Stomach (tissue), 9 donors: ENCODE results near the gene ADAM8. TPM values are rescaled to one million over a fixed set of nuclear protein-coding genes. Genes with fewer than 3 reads are reported as not detected.

Experiments used
- DNase-seq, 2 donors: peaks; one replicate each; pipeline versions ENCODE4 v3.0.0 to v3.0.0-alpha.2; 2013 to 2019
- H3K27ac ChIP-seq, 5 donors: fragments of 200-600 bp in 4 of 5; sonication (generic) in 4 of 5; one replicate each; pipeline ENCODE4 v1.5.1; 2013 to 2019; ENCODE audit warnings: mild to moderate bottlenecking in 1 of 5, moderate library complexity in 1 of 5
- H3K27me3 ChIP-seq, 3 donors: fragments of 200-600 bp; sonication (generic); one replicate each; pipeline ENCODE4 v1.5.1; 2017 to 2019; ENCODE audit warnings: mixed run types in 1 of 3
- H3K36me3 ChIP-seq, 4 donors: fragments of 200-600 bp; sonication (generic); 1 replicate in 3 of 4; 2 replicates in 1 of 4; pipeline ENCODE4 v1.5.1; 2016 to 2019
- H3K4me1 ChIP-seq, 4 donors: fragments of 200-600 bp; sonication (generic); one replicate each; pipeline ENCODE4 v1.5.1; 2016 to 2019
- H3K4me3 ChIP-seq, 4 donors: fragments of 200-600 bp; sonication (generic) in 3 of 4; one replicate each; pipeline ENCODE4 v1.5.1; 2016 to 2019; ENCODE audit warnings: mild to moderate bottlenecking in 1 of 4
- H3K9me3 ChIP-seq, 4 donors: fragments of 200-600 bp; sonication (generic); one replicate each; pipeline ENCODE4 v1.5.1; 2016 to 2019
- EP300 ChIP-seq: sonication (generic); formaldehyde crosslinking; IDR thresholded peaks from one replicate; pipeline ENCODE4 v1.6.1; 2017; ENCODE audit warnings: antibody characterized with exemption
- POLR2A ChIP-seq, 4 donors: fragments of 450-650 bp; IDR thresholded peaks; one replicate each; pipeline ENCODE4 v1.6.1; 2016; ENCODE audit warnings: antibody characterized with exemption in 4 of 4, control low read depth in 2 of 4, mild to moderate bottlenecking in 1 of 4, moderate library complexity in 1 of 4
- POLR2AphosphoS5 ChIP-seq, 3 donors: sonication (generic); formaldehyde crosslinking; IDR thresholded peaks; one replicate each; pipeline ENCODE4 v1.6.1; 2016; ENCODE audit warnings: antibody characterized with exemption in 3 of 3
- WGBS, 5 donors: extraction: QIAGEN DNeasy Blood & Tissue Kit in 3 of 5; methylation state at CpG; one replicate each; pipeline versions ENCODE4 v1.1.5 to v1.1.7; 2013 to 2018; 5-methylcytosine and 5-hydroxymethylcytosine counted together
- intact Hi-C: fragments of 100-400 bp; cut with DNase I; formaldehyde crosslinking; loops from one replicate; pipeline ENCODE4 v1.15.1; 2023; ENCODE audit warnings: low total_unique reads
- polyA plus RNA-seq, 3 donors: library from polyadenylated mRNA; stranded (reverse); fragments of 200-250 nt; gene quantifications; one replicate each; pipeline ENCODE4 v1.2.3, GENCODE V29; 2013
- total RNA-seq, 5 donors: library from RNA; depleted of rRNA; stranded (reverse); fragments of >200 nt; gene quantifications; one replicate each; pipeline versions ENCODE4 v1.1.0 to v1.2.3, GENCODE V29; 2014 to 2016
- TF ChIP-seq, protein P1 (sequence below), 7 experiments: fragments of 450-650 bp in 4 of 7; fragments of 200-600 bp in 3 of 7; sonication (generic) in 3 of 7; IDR thresholded peaks; one replicate each; pipeline ENCODE4 v1.5.1; 2016 to 2019; ENCODE audit warnings: antibody characterized with exemption in 7 of 7, control low read depth in 2 of 7, mild to moderate bottlenecking in 1 of 7
- donor health status: healthy with polysubstance abuse.
- donor health status: Bipolar disorder and iron deficiency.
- donor health status: healthy.

The ADAM8 gene
- total and polyA plus RNA-seq, 8 donors = 1.8 to 50.8 (median 4.4) TPM; not detected in 1

DNA sequence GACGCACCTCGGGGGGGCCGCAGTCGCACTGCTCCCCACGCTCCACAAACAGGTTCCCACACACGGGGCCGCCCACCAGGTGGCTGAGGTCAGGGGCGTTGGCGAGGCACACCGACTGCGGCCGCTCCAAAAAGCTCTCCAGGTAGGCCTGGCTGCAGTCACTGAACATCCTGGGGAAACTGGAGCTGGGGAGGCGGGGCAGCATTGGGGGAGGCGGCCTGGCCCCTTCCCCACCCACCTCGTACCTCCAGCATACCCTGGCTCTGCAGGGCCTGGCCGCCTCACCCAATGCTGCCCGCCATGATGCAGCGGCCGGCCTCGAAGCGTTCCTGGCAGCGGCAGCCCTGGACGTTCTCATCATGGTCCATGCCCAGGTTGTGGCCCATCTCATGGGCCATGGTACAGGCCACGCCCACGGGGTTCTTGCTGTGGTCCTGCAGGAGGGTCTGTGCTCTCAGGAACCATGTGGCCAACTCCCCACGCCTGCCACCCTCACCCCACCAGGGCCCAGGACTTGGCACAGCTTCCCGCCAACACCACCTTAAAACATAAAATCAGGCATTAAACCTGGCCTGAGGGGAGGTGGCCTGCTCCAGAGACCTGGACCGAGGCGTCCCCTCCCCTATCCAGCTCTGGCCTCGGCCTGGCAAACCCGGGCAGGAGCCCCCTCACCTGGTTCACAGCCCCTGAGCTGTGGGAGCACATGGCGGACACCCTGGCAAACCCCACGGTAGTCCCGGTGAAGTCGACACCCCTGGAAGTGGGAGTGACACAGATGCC lies 5.0 kb downstream of the ADAM8 start:
- TF ChIP-seq POLR2A (IDR thresholded peaks at IDR 0.05) (no peak), POLR2AphosphoS5 (IDR thresholded peaks at IDR 0.05) (no peak), EP300 (no peak)
- TF ChIP-seq, protein P1, sequence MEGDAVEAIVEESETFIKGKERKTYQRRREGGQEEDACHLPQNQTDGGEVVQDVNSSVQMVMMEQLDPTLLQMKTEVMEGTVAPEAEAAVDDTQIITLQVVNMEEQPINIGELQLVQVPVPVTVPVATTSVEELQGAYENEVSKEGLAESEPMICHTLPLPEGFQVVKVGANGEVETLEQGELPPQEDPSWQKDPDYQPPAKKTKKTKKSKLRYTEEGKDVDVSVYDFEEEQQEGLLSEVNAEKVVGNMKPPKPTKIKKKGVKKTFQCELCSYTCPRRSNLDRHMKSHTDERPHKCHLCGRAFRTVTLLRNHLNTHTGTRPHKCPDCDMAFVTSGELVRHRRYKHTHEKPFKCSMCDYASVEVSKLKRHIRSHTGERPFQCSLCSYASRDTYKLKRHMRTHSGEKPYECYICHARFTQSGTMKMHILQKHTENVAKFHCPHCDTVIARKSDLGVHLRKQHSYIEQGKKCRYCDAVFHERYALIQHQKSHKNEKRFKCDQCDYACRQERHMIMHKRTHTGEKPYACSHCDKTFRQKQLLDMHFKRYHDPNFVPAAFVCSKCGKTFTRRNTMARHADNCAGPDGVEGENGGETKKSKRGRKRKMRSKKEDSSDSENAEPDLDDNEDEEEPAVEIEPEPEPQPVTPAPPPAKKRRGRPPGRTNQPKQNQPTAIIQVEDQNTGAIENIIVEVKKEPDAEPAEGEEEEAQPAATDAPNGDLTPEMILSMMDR (IDR thresholded peaks at IDR 0.05) = no peak
- peaks cover 3 to 68% (median 47%) of the 10 kb centered on the region in 4 donors for H3K36me3 ChIP-seq
- no peak for DNase-seq
- H3K4me1 ChIP-seq = peaks cover 20 to 35% (median 24%) of the 10 kb centered on the region in 4 donors
- H3K27me3 ChIP-seq = peaks cover 0 to 32% (median 13%) of the 10 kb centered on the region in 3 donors
- no peak overlapping the region for H3K4me3 ChIP-seq
- intact Hi-C loops = no loop called here
- H3K27ac ChIP-seq = no peak overlapping the region
- 73 to 88% (median 83%) methylated on average over 10 to 35 of the region's 35 CpGs for WGBS, 5 donors
- no peaks in the 10 kb centered on the region for H3K9me3 ChIP-seq

DNA sequence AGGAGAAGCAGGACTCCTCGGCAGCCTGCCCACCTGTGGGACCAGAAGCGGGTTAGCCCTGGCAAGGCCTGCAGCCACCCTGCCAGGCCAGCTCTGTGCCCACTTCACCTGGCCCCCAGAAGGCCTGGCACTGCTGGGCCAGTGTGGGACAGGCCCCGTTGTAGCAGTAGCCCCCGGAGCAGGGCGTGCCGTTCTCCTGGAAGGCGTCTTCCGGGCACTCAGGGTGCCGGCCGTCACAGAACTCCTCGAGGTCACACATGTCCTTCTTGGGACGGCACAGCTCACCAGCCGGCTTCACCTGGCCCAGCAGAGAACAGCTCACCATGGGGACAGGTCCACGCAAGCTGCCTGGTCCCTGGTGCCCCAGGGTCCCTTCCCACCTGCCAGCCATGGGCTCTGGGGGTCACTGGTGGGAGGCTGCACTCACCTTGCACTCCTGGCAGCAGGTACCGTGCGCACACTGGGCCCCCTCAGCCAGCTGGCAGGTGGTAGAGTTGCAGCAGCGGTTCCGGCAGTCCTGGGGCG lies 5.8 kb downstream of the ADAM8 start:
- peaks cover 3 to 69% (median 47%) of the 10 kb centered on the region in 4 donors for H3K36me3 ChIP-seq
- H3K4me3 ChIP-seq = no peak overlapping the region
- DNase-seq = no peak
- H3K4me1 ChIP-seq = peaks cover 11 to 26% (median 15%) of the 10 kb centered on the region in 4 donors
- 80 to 92% (median 90%) methylated on average over 1 to 19 of the region's 19 CpGs for WGBS, 5 donors
- peaks cover 0 to 24% (median 4%) of the 10 kb centered on the region in 3 donors for H3K27me3 ChIP-seq
- no peak for TF ChIP-seq EP300
- H3K9me3 ChIP-seq = no peaks in the 10 kb centered on the region
- intact Hi-C loops = no loop called here
- H3K27ac ChIP-seq = no peak overlapping the region

DNA sequence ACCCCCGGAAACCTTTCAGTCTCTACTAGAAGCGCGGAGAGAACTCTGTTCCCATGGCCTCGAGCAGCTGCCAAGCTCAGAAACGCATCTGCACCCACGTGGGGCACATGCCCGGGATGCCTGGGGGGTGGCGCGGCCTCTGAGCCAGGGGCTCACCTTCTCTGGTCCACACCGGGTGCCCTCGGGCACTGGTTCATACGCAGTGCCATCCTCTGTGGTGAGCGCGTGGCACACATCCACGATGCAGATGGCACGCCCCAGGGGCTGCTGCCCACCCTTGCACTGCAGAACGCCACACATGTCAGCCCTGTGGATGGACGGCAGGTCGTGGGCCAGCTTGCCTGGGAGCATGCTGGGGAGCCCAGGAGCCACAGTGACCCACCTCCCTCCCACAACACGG lies 6.5 kb downstream of the ADAM8 start:
- TF ChIP-seq POLR2AphosphoS5 (IDR thresholded peaks at IDR 0.05) (no peak), EP300 (no peak), POLR2A (IDR thresholded peaks at IDR 0.05) (no peak)
- TF ChIP-seq, protein P1 (IDR thresholded peaks at IDR 0.05) = no peak
- Histone ChIP-seq H3K36me3 (peaks cover 3 to 69% (median 47%) of the 10 kb centered on the region in 4 donors), H3K27me3 (peaks cover 0 to 17% (median 4%) of the 10 kb centered on the region in 3 donors), H3K27ac (no peak overlapping the region), H3K4me3 (no peak overlapping the region), H3K9me3 (no peaks in the 10 kb centered on the region), H3K4me1 (peaks cover 5 to 21% (median 9%) of the 10 kb centered on the region in 4 donors)
- intact Hi-C loops = no loop called here
- 77 to 93% (median 90%) methylated on average over 8 to 20 of the region's 20 CpGs for WGBS, 5 donors
- no peak for DNase-seq

DNA sequence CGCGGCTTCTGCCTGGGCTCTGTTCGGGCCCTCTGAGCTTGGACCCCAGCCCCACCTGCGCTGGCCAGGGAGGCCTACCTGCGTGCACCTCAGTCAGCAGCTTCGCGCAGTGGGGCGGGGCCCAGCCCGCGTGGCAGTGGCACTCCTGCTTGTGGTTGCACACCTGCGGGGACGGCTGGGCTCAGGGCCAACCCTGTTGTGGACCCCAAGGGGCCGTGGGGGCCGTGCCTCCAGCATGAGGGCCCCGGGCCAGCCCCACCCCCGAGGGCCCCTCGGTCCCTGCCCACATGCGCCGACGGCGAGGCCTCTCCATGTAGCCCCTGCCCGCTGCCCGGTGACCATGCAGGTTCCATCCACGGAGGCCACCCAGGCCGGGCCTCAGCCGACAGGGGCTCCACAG lies 7.3 kb downstream of the ADAM8 start:
- TF ChIP-seq POLR2A (IDR thresholded peaks at IDR 0.05) (no peak), POLR2AphosphoS5 (IDR thresholded peaks at IDR 0.05) (no peak), EP300 (no peak)
- TF ChIP-seq, protein P1 (IDR thresholded peaks at IDR 0.05) = no peak
- DNase-seq = no peak
- 85 to 91% (median 86%) methylated on average over 13 to 26 of the region's 26 CpGs for WGBS, 5 donors

More for the DNA sequence above, 7.3 kb downstream of the ADAM8 start:
- Histone ChIP-seq H3K27ac (no peak overlapping the region), H3K4me3 (no peak overlapping the region), H3K27me3 (peaks cover 0 to 9% (median 0%) of the 10 kb centered on the region in 3 donors), H3K36me3 (peaks cover 3 to 69% (median 47%) of the 10 kb centered on the region in 4 donors), H3K4me1 (peaks cover 0 to 21% (median 5%) of the 10 kb centered on the region in 4 donors), H3K9me3 (no peaks in the 10 kb centered on the region)
- intact Hi-C loops = no loop called here
